NCI-H82 (cell line): ENCODE data around the gene CELSR3.

Source experiments
- DNase-seq: peaks from one replicate; lab custom pipeline; 2025; lab: John Stamatoyannopoulos, UW

The CELSR3 gene

DNA sequence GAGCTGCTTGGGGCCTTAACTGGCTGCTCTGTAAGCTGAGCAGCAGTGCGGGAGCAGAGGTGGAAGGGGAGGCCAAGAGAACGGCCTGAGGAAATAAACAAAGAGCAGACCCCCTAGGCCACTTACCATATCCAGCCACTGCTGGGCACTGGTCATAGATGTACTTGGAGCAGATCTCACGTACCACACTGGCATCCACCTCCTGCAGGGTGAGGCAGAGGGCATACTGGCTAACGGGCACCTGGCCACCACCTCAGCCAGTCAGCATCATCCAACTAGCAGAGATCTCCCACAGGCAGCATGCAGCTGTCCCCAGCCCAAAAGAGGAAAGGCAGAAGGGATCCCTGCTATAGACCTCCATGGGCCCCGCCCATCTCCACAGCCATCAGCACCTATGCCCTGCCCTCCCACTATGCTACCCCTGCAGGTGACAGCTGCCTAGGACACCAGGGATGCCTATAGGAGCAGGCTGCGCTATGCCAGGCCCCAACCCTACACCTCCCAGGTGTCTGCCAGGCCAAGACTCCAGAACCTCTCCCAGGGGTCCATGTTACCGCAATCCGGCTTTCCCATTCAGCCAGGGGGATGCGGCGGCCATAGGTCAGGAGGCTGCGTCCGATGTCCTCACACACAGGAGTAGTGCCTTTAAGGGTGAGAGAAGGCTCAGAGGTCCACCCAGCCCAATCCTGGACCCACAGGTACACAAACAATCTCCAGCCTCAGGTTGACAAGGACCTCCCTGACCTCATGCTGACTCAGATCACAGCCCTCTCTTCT is 63.0 kb downstream of the CELSR3 start:
- no peak for DNase-seq

DNA sequence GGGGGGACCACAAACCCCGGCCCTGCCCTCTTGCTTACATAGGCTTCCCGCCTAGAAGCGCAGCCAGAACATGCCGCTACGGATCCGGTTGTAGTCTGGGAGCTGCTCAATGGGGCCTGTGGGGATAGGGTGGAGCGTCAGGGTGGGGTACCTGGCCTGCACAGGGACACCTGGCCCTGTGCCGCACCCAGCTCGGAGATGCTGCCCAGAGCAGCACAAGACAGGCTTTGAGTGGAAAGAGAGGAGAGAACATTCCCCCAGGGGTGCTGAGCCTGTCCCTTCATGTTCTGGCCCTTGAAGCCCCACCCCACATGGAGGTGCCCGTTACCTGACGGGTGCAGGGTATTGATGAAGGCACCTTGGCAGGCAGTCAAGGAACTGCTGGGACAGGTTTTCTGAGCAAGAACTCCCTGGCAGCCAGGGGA is 63.6 kb downstream of the CELSR3 start:
- DNase-seq, result no peak

DNA sequence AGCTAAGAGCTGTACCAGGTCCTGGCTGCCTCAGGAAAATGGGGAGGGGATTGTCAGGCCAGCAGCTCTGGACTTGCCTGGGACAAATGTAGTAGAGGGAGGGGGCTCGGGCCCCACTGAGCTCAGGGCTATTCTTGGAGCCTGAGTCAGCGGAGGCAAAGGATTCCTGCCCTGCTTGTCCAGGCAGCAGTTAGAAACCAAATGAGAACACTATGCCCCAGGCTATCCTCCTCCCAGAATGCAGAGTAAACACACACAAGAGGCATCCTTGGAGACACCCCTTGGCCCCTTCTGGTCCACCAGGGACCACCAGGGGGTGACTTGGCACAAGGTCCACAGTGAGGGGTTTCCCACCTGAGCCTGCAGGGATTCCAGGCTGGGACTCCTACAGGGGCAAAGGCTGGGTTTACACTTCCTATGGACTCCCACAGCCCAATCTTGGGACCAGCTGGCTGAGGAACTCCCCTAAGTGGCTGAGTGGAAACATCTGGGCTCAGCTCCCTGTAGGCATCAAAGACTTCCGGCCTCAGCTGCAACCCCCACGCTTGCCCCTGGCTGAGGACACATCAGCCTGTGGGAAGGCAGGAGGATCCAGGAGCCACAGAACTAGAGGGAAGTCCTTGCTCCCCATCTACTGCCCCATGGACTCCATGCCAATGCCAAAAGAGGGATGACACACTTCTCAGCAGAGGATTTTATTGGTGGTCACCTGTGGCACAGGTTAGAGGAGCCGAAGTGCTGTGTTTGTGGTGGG is 64.2 kb downstream of the CELSR3 start:
- DNase-seq, result no peak

DNA sequence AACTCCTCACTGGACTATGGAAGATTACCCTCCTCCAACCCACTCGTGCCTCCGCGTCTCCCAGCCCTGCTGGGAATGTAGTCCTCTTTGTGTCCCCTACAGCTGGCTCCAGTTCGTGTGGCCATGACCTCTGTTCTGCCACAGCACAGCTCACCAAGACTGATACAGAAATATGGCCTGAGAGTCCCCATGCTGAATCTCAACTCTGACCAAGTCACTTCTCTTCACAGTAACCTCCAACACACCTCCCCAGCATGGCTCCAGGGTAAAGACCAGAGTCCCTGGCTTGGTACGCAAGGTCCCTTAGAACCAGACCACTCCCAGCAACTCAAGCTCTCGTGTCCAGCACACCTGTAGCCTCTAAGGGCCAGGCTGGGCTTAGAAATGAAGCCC is 65.3 kb downstream of the CELSR3 start:
- no peak for DNase-seq

DNA sequence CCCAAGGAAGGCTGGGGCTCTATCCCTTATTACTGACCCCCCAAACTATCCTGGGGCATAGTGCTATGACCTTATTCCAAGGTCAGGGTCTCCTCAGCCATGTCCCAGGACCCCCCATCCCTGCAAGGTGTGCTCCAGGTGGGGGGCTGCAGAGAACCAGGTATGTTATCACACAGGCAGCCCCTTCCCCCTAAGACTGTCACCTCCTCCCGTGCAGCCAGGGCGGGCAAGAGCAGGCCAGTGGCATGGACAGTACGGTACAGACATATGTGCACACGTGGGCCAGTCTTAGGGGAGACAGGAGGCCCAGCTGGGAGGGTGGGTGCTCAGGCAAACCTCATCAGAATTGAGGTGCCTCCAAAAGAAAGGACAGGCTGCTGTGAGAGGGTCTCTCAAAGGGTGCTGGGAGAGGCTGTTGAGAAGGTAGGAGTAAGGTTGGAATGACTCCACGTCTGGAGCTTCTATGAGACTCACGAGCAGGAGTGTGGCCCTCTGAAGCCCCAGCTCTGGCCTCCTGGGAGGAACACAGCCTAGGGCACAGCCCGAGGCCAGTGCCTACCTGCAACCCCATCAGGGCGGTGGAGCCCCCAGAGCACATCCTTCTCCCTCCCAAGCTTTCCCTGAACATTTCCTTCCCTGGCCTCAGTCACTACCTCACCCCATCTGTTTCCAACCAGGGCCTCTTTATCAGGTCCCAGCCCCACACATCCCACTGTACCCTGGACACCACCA is 65.8 kb downstream of the CELSR3 start:
- no peak for DNase-seq

DNA sequence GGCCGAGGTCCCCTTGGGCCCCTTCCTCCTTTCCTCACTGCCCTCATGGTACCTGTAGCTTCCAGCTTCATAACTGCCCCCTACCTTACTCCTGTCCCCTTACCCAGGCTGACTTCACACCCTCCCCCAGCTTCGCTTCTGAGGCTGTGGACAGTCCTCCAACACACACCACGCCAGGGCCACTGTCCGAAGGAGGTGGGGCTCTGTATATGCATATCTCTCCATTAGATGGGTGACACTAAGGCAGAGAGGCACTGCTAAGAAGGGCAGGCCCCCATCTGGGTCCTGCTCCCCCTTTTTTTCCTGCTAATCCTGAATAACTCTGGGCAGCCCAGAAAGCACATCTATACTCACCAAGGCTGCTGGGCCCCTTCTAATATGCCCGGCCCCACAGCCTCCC is 66.5 kb downstream of the CELSR3 start:
- DNase-seq, result no peak

DNA sequence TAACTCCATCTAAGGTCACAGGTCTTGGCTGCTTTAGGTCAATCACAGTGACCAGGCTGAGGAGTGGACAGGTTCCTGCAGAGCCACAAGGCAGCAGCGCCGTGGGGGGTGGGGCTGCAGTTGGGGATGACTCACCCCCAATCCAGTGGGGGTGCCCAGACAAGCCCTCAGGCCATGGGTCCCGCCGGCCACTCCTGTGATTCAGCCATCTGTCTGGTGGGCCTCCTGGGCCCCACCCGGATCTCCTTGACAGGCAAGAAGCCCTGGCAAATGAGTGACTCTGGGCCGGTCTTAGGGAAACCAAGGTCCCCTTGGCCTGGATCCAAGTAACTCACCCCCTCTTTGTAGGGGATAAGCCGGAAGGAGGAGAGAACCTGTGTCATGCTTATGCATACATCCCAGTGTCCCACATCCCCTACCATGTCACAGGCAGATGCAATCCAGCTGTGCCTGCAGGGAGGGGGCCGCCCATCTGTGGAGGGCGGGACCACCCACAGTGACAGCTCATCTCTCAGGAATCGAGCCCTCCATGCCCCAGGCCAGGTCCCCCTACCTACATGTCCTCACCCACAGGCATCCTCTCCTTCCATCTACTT is 67.1 kb downstream of the CELSR3 start:
- DNase-seq, result peak; percentile 34

DNA sequence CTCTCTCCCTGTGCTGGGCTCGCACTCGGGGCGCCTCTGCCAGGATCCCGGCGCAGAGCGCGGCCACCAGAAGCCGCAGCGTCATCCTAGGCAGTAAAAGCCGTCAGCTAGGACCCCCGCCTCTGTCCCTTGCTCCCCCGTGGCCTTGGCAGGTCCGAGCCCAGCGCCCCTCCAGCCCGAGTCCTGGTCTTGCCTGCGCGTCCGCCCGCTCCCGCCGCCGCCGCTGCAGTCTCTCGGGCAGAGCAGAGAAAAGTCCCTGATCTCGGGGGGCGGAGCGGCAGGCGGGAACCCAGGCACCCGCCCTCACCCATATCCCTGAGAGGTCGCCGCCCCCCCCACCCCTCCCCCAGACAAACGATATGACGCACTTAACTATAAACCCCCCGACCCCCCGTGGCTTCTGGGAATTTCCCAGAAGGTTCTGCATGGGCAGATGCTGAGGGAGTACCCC is 67.6 kb downstream of the CELSR3 start, which contains the start of gene COL7A1:
Gene COL7A1, minus strand, starts transcription at position 255 of the 451 bp plus-strand sequence. Its CDS starts 170 bp downstream, at position 85.
- no peak for DNase-seq

DNA sequence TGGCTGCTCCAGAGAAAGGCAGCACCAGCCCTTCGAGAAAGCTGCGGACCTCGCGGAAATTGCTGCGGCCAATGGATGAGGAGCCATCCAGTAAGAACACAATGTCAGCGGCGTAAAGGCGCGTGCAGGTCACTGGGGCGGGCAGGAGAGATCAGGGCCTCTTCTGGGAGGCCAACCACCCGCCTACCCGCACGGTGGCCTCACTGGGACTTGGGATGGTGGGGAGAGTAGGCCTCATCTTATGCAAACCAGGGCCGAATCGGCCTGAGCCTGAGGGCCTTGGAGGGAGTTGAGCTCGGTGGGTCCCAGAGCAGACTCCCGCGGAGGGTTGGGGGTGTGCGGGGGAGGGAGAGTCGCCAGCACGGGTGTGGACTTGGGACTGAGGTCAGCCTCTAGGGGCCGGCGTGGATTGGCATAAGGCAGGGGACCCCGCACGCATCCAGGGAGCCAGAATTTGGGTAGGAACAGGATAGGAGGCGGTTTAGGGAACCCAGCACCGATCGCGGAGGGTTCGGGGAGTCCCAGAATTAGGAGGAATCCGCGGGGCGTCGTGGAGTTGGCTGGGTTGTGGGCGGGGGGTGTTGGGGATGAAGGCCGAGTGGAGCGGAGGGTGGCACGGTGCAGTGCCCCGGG is 68.2 kb downstream of the CELSR3 start:
- DNase-seq, result no peak

DNA sequence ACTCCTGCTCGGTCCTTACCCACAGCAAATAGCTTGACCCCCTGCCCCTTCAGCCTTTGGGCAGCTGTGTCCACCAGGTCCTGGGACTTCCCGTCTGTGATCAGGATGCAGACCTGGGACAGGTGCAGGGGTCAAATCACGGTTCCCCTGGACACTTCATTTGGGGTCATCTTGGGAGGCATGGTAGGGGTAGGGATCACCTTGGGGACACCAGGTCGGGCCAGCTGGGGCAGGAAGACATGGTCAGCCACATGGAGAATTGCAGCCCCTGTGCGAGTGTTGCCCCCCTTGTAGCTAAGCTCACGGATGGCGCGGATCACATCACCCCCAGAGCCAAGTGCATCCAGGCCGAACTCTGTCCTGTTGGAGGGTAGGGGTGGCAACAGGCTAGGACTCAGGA is 69.3 kb downstream of the CELSR3 start:
- DNase-seq, result no peak

DNA sequence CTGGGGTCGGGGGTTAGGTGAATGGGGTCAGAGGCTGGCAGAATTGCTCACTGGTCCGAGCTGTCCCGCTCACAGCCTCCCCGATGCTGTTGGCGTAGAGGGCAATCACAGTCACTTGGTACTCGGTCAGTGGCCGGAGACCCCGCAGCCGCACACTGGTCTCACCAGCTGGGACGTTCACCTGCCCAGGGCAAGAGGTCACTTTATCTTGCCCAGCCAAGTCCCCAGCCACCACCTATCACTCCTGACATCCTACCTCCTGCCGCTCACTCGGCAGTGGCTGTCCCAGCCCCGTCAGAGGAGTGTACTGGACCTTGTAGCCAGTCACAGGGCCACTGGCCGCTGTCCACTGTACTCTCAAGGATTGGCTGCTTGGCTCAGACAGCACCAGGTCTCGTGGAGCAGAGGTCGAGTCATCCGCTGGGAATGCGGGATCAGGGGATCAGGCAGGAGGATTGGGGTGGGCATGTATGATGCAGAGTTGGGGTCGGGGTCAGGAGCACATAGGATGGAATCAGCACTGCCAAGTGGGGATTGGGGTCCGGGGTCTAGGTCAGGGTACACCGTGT is 70.1 kb downstream of the CELSR3 start:
- DNase-seq, result no peak

DNA sequence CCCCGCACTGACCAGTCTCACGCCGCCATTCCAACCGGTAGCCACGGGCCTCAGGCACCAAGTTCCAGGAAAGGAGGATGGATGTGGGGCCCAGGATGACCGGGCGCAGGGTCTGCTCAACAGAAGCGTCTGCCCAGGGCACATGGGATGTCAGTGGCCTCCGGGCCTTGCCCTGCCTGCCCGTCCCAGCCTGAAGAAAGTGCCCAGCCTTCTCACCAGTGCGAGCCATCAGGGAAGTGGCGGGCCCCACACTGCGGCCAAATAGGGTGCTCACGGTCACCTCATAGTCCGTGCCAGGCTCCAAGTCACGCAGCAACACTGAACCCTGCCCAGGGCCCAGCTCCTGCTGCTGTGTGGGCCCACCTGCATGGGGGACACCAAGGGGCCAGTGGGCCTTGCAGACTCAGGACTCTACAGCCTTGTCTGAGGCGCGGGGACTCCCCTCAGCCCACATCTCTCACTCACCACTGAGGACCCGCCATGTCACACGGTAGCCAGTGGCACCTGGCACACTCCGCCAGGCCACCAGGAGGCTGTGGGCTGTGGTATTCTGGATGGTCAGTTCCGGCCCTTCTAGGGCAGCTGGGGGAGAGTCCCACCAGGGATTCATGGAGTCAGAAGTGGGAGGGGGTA is 70.7 kb downstream of the CELSR3 start:
- DNase-seq, result no peak

DNA sequence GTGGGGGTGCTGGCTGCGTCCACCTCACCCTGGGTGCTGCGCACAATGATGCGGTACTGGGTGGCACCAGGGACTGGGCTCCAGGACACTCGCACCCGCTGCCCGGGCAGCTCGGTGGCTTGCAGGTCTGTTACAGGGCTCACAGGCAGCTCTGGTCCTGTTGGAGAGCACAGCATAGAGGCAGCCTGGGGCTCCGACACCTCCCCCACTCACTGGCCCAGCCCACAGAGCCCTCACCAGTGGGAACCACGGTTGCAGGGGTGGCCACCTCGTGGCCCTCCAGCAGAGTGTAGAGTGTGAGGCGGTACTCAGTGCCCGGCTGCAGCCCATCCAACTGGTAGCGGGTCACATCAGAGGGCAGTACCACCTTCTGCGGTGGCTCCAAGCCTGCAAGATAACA is 71.2 kb downstream of the CELSR3 start:
- DNase-seq, result no peak

DNA sequence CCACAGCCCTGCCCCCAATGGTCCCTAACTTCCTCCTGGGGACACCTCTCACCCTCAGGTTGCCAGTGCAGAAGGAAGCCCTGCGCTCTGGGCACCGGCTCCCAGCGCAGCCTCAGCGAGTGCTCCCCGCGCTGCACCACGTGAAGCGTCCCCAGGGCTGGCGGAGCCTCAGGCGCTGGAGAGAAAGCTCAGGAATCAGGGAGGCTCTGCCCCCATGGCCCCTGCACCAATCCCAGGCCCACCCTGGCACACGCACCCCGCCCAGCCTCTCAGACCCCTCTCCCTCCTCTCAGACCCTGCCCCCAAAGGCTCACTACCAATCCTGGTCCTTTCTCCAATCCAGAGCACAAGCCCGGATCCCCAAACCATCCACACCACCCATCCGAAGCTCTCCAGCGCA is 74.5 kb downstream of the CELSR3 start:
- DNase-seq, result peak; percentile 3

DNA sequence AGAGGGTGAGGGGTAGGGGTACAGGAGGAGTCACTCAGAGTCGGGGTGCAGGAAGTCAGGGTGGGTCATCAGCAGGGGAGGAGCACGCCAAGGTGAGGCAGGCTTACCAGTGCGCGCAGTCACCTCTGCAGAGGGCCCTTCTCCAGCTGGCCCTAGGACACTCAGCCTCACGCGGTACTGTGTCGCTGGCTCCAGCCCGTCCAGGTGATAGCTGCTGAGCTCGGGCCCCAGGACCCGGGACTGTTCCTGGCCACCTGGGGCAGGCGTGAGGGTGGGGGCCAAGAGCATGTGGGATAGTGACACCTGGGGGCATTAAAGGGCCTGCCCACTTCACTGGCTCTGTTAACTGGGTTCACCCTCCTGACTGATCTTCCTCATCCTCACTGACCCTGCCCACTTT is 75.0 kb downstream of the CELSR3 start:
- DNase-seq, result no peak
